ENCODE measurements around the gene NXN. TPM values are rescaled to one million over a fixed set of nuclear protein-coding genes. Genes with fewer than 3 reads are reported as not detected.

NXN gene
- total RNA-seq, 4 donors from 2014 or later = 10.6 to 222 (median 13.8) TPM

GRCh38 chr17:1004769-1005295 is 25.3 kb upstream of the NXN start:
- TF ChIP-seq EP300 (IDR thresholded peaks at IDR 0.05; ENCODE audit: low read depth) = no peak
- TF ChIP-seq POLR2AphosphoS5 (IDR thresholded peaks at IDR 0.05) = no peak
- no peak for TF ChIP-seq CTCF (IDR thresholded peaks at IDR 0.05)
- no peak for TF ChIP-seq POLR2A (IDR thresholded peaks at IDR 0.05)
- Histone ChIP-seq H3K9me3 (no peaks in the 10 kb centered on the region), H3K4me3 (no peak overlapping the region), H3K4me1 (peaks cover 26 to 58% (median 44%) of the 10 kb centered on the region in 4 donors), H3K27me3 (no peaks in the 10 kb centered on the region), H3K27ac (peak overlapping the region; percentile 48 to 86 (median 74)), H3K36me3 (peaks cover 0 to 29% (median 3%) of the 10 kb centered on the region in 4 donors)
- 82% methylated on average over 13 of the region's 13 CpGs; no CpG with 5 or more reads in 1 of the 2 donors for WGBS, 2 donors (ENCODE audit: low coverage in 1 of 2)
- DNase-seq = no peak
- intact Hi-C loops (cut with DNase I; ENCODE audit: low total_unique reads) = loop anchor here (5.0 kb wide), 1 partner anchor 52 kb away; no protein-coding TSS in a partner anchor
- in situ Hi-C loops (cut with MboI; ENCODE audit: low pct_ligation_motif_present in 1 of 4, low pct_unique_long_range_greater_than_20kb in 1 of 4, low sequenced_read_pairs in 3 of 4) = no loop called here

GRCh38 chr17:1003972-1004768 is 24.6 kb upstream of the NXN start:
- Histone ChIP-seq H3K36me3 (peaks cover 0 to 23% (median 0%) of the 10 kb centered on the region in 4 donors), H3K27me3 (no peaks in the 10 kb centered on the region), H3K27ac (peak overlapping the region; percentile 48 to 86 (median 74)), H3K9me3 (no peaks in the 10 kb centered on the region), H3K4me1 (peaks cover 26 to 62% (median 44%) of the 10 kb centered on the region in 4 donors), H3K4me3 (no peak overlapping the region)
- in situ Hi-C loops (cut with MboI; ENCODE audit: low pct_ligation_motif_present in 1 of 4, low pct_unique_long_range_greater_than_20kb in 1 of 4, low sequenced_read_pairs in 3 of 4) (no loop called here), intact Hi-C loops (cut with DNase I; ENCODE audit: low total_unique reads) (loop anchor here (5.0 kb wide), 1 partner anchor 53 kb away; no protein-coding TSS in a partner anchor)
- no peak for DNase-seq
- WGBS, 2 donors (ENCODE audit: low coverage in 1 of 2) = 84% methylated on average over 30 of the region's 30 CpGs; no CpG with 5 or more reads in 1 of the 2 donors
- TF ChIP-seq EP300 (IDR thresholded peaks at IDR 0.05; ENCODE audit: low read depth) (no peak), POLR2AphosphoS5 (IDR thresholded peaks at IDR 0.05) (no peak), POLR2A (IDR thresholded peaks at IDR 0.05) (no peak), CTCF (IDR thresholded peaks at IDR 0.05) (no peak)

- H3K4me3 ChIP-seq = no peak overlapping the region
- in situ Hi-C loops (cut with MboI; ENCODE audit: low pct_ligation_motif_present in 1 of 4, low pct_unique_long_range_greater_than_20kb in 1 of 4, low sequenced_read_pairs in 3 of 4) = no loop called here
- TF ChIP-seq POLR2A (IDR thresholded peaks at IDR 0.05) = no peak
- TF ChIP-seq POLR2AphosphoS5 (IDR thresholded peaks at IDR 0.05) = no peak
- no peak for TF ChIP-seq CTCF (IDR thresholded peaks at IDR 0.05)
- TF ChIP-seq EP300 (IDR thresholded peaks at IDR 0.05; ENCODE audit: low read depth) = no peak
- peaks cover 0 to 22% (median 0%) of the 10 kb centered on the region in 4 donors for H3K36me3 ChIP-seq
- peaks cover 29 to 67% (median 48%) of the 10 kb centered on the region in 4 donors for H3K4me1 ChIP-seq
- no peak for DNase-seq
- no peaks in the 10 kb centered on the region for H3K9me3 ChIP-seq
- no peaks in the 10 kb centered on the region for H3K27me3 ChIP-seq
- peak overlapping the region; percentile 48 to 86 (median 74) for H3K27ac ChIP-seq
- intact Hi-C loops (cut with DNase I; ENCODE audit: low total_unique reads) = loop anchor here (5.0 kb wide), 1 partner anchor 54 kb away; no protein-coding TSS in a partner anchor
- WGBS, 2 donors (ENCODE audit: low coverage in 1 of 2) = 89 to 96% methylated on average over 1 to 5 of the region's 5 CpGs
Observed at GRCh38 chr17:1003633-1003971, 24.0 kb upstream of the NXN start.

GRCh38 chr17:1002771-1003555 is 23.4 kb upstream of the NXN start:
- 64 to 89% methylated on average over 2 to 19 of the region's 19 CpGs for WGBS, 2 donors (ENCODE audit: low coverage in 1 of 2)
- intact Hi-C loops (cut with DNase I; ENCODE audit: low total_unique reads) (loop anchor here (5.0 kb wide), 1 partner anchor 54 kb away; no protein-coding TSS in a partner anchor), in situ Hi-C loops (cut with MboI; ENCODE audit: low pct_ligation_motif_present in 1 of 4, low pct_unique_long_range_greater_than_20kb in 1 of 4, low sequenced_read_pairs in 3 of 4) (no loop called here)
- H3K27ac ChIP-seq = peak overlapping the region; percentile 48 to 84 (median 70)
- no peaks in the 10 kb centered on the region for H3K9me3 ChIP-seq
- TF ChIP-seq POLR2AphosphoS5 (IDR thresholded peaks at IDR 0.05) (no peak), POLR2A (IDR thresholded peaks at IDR 0.05) (no peak), CTCF (IDR thresholded peaks at IDR 0.05) (no peak), EP300 (IDR thresholded peaks at IDR 0.05; ENCODE audit: low read depth) (no peak)
- no peaks in the 10 kb centered on the region for H3K27me3 ChIP-seq
- H3K4me1 ChIP-seq = peaks cover 32 to 73% (median 55%) of the 10 kb centered on the region in 4 donors
- no peak overlapping the region for H3K4me3 ChIP-seq
- H3K36me3 ChIP-seq = peaks cover 0 to 18% (median 0%) of the 10 kb centered on the region in 4 donors
- DNase-seq = no peak

Data from transverse colon (tissue), 4 donors.